IgD-negative memory B cell (primary cell): Measurements from ENCODE around the gene ZRANB1. TPM values are rescaled to one million over a fixed set of nuclear protein-coding genes. Genes with fewer than 3 reads are reported as not detected.

Source experiments
- H3K27ac Mint-ChIP-seq, 3 donors: one replicate each; pipeline ENCODE4 v1.8.0; 2020 to 2022; ENCODE audit warnings: mild to moderate bottlenecking in 3 of 3, mixed read lengths in 3 of 3, moderate library complexity in 1 of 3
- H3K27me3 Mint-ChIP-seq: one replicate; pipeline ENCODE4 v1.8.0; 2021; ENCODE audit warnings: mixed read lengths
- H3K36me3 Mint-ChIP-seq: one replicate; pipeline ENCODE4 v1.8.0; 2020; ENCODE audit warnings: mild to moderate bottlenecking, mixed read lengths
- H3K4me1 Mint-ChIP-seq, 3 donors: one replicate each; pipeline ENCODE4 v1.8.0; 2020 to 2022; ENCODE audit warnings: mixed read lengths in 3 of 3, mild to moderate bottlenecking in 1 of 3
- H3K4me3 Mint-ChIP-seq, 4 donors: one replicate each; pipeline ENCODE4 v1.8.0; 2020 to 2022; ENCODE audit warnings: mild to moderate bottlenecking in 4 of 4, mixed read lengths in 4 of 4, moderate library complexity in 3 of 4
- H3K9me3 Mint-ChIP-seq, 3 donors: one replicate each; pipeline ENCODE4 v1.8.0; 2020 to 2021; ENCODE audit warnings: mixed read lengths in 3 of 3, mild to moderate bottlenecking in 1 of 3
- polyA plus RNA-seq: library from polyadenylated mRNA; unstranded; fragments of 300-500 nt; fragmentation: Illumina TruSeq; gene quantifications from one replicate; pipeline ENCODE4 v1.2.3, GENCODE V29; 2021

ZRANB1 gene
- polyA plus RNA-seq, 1 donor from 2014 or later, result 8.4 TPM

DNA sequence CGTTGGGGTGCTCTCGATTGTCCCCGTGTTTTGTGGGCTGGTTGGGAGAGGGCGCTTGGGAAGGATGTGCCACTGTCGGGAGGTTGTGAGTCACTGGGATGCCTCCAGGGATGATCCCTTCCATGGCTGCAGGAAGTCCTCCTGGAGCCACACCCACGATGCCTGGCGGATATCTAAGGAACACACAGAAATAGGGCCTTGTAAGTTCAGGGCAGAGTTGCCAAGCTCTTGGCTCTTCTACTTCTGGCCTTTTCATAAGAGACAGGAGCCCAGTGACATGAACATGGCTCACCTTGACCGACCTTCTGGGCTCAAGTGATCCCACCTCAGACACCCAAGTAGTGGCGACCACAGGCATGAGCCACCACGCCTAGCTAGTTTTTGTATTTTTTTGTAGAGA lies 47.6 kb downstream of the ZRANB1 start:
- Mint-ChIP-seq H3K4me1 (peaks cover 3 to 12% (median 10%) of the 10 kb centered on the region in 3 donors), H3K27ac (no peak overlapping the region), H3K27me3 (no peaks in the 10 kb centered on the region), H3K9me3 (no peaks in the 10 kb centered on the region), H3K4me3 (no peak overlapping the region), H3K36me3 (peaks cover 9% of the 10 kb centered on the region)

DNA sequence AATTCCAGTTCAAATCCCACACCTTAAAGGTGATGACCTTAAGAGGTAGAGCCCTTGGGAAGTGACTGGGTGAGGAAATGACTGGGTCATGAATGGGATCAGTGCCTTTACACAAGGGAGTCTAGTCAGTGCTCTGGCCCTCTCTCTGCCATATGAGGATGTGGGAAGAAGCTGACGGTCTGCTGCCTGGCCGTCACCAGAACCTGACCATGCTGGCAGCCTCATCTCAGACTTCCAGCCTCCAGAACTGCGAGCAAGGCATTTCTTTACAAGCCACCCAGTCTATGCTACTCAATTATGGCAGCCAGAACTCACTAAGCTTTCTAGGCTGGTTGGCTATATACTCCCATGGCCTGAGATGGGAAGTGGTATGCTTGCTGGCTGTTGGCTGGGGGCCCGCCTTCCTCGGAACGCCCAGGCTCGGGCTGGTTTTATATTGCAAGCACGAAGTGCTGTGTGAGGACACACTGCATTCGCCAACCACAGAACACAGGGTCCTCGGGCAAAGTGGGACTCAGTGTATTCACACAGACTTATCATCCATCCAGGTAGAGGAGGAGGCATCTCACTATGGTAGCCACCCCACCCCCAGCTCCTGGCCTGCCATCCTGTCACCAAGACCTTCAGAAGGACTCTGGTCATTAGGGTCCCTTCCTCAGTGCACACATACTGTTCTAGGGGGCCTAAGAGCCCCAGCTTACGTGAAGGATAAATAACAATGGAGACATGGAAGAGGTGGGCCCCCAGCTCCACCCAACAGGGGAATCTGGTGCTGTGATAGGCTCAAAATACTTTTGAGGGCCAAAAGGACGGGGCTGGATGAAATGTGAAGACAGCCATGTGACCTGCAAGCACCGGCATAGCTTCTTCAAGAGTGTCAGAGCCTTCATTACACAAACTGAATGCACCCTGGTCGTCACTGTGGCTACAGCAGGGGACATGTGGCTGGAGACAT lies 49.0 kb downstream of the ZRANB1 start:
- peaks cover 6% of the 10 kb centered on the region for H3K36me3 Mint-ChIP-seq
- H3K4me3 Mint-ChIP-seq, result no peak overlapping the region
- H3K27ac Mint-ChIP-seq, result no peak overlapping the region
- peaks cover 3 to 12% (median 10%) of the 10 kb centered on the region in 3 donors for H3K4me1 Mint-ChIP-seq
- H3K27me3 Mint-ChIP-seq, result no peaks in the 10 kb centered on the region
- H3K9me3 Mint-ChIP-seq, result no peaks in the 10 kb centered on the region

- peaks cover 3 to 12% (median 10%) of the 10 kb centered on the region in 3 donors for H3K4me1 Mint-ChIP-seq
- no peaks in the 10 kb centered on the region for H3K9me3 Mint-ChIP-seq
- H3K4me3 Mint-ChIP-seq, result no peak overlapping the region
- H3K36me3 Mint-ChIP-seq, result peaks cover 4% of the 10 kb centered on the region
- H3K27me3 Mint-ChIP-seq, result no peaks in the 10 kb centered on the region
- no peak overlapping the region for H3K27ac Mint-ChIP-seq
Observed at GRCh38 chr10:124991835-124992234, 49.9 kb downstream of the ZRANB1 start.

- H3K27ac Mint-ChIP-seq, result no peak overlapping the region
- peaks cover 4 to 12% (median 9%) of the 10 kb centered on the region in 3 donors for H3K4me1 Mint-ChIP-seq
- H3K27me3 Mint-ChIP-seq, result no peaks in the 10 kb centered on the region
- peaks cover 4% of the 10 kb centered on the region for H3K36me3 Mint-ChIP-seq
- no peak overlapping the region for H3K4me3 Mint-ChIP-seq
- H3K9me3 Mint-ChIP-seq, result no peaks in the 10 kb centered on the region
Observed at GRCh38 chr10:124992462-124993344, 50.8 kb downstream of the ZRANB1 start.

DNA sequence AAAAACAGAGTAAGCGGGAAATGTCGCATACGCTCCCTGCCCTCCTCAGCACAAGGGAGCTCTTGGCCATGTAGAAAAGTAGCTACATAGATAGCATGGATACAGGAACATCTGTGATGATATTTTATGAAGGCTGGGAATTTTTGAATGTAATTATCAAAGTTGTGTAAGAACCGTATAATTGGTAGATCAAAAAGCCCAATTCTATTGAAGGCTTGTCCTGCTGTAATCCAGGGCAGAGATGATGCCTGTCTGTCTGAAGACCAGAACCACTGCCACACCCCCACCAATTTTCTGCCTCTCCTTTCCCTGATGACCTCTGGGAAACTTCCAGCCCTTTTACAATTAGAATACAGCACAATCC lies 51.4 kb downstream of the ZRANB1 start:
- Mint-ChIP-seq H3K4me3 (no peak overlapping the region), H3K4me1 (peaks cover 4 to 12% (median 7%) of the 10 kb centered on the region in 3 donors), H3K9me3 (no peaks in the 10 kb centered on the region), H3K27ac (no peak overlapping the region), H3K27me3 (no peaks in the 10 kb centered on the region), H3K36me3 (peaks cover 4% of the 10 kb centered on the region)

DNA sequence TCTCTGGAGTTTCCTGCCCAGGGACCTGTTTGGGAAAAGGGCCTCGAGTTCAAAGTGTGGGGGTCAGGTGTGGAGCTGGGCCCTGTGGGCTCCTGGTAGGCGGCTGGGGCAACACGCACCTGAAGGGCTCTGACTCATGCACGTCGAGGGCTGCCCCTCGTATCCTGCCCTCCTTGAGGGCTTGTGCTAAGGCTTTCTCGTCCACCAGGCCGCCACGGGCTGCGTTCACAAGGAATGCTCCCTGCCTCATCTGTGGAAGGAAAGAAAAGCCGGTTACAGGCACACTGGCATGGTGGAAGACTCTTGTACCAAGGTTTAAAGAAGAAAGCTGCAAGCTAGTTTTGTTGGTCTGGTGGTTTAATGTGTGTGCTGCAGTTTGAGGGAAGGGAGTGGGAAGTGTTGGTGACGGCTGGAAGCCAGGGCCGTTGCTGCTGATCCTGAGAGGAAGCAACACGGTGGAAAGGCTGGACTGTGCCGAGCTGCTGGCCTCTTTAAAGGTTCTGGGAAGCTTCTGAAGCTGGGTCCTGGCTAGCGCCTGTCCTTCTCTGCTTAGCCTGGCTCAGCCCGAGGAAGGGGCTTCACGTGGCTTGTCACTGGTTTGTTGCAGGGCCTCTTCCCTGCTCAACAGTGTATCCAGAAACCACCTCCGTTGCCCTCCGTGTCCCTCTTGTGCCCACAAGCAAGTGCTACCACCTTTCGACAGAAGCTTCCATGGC lies 52.0 kb downstream of the ZRANB1 start:
- H3K4me3 Mint-ChIP-seq, result no peak overlapping the region
- no peaks in the 10 kb centered on the region for H3K27me3 Mint-ChIP-seq
- H3K36me3 Mint-ChIP-seq, result peaks cover 4% of the 10 kb centered on the region
- no peaks in the 10 kb centered on the region for H3K9me3 Mint-ChIP-seq
- H3K27ac Mint-ChIP-seq, result peak overlapping the region; percentile 42 to 50 (median 46)
- peaks cover 2 to 6% (median 3%) of the 10 kb centered on the region in 3 donors for H3K4me1 Mint-ChIP-seq

- Mint-ChIP-seq H3K27ac (peak overlapping the region; percentile 6 to 50 (median 42)), H3K36me3 (peaks cover 4% of the 10 kb centered on the region), H3K4me1 (peaks cover 0 to 1% (median 0%) of the 10 kb centered on the region in 3 donors), H3K9me3 (no peaks in the 10 kb centered on the region), H3K4me3 (no peak overlapping the region), H3K27me3 (no peaks in the 10 kb centered on the region)
Observed at GRCh38 chr10:124994573-124995473, 52.9 kb downstream of the ZRANB1 start.

DNA sequence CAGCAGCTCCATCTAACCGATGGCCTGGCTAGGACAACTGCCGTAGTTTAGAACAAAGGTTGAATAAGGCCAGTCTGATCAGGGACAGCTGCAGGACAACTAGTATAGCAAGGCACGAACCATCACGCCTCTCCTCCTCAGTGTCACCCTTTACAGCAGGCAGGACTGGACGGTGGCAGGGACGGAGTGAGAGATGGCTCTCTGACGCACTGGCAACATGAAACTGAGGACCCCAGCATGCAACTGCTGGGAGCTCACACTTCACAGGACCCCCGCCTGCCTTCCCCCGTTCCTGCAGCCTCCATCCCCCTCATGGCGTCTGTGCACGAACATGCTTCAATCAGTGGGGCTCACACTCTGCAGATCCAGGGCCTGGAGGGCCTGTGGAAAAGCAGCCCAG lies 53.7 kb downstream of the ZRANB1 start:
- Mint-ChIP-seq H3K27me3 (no peaks in the 10 kb centered on the region), H3K4me3 (peak overlapping the region in 1 of 4 donors; percentile 39), H3K36me3 (peaks cover 2% of the 10 kb centered on the region), H3K4me1 (peaks cover 0 to 1% (median 0%) of the 10 kb centered on the region in 3 donors), H3K9me3 (no peaks in the 10 kb centered on the region), H3K27ac (no peak overlapping the region)

DNA sequence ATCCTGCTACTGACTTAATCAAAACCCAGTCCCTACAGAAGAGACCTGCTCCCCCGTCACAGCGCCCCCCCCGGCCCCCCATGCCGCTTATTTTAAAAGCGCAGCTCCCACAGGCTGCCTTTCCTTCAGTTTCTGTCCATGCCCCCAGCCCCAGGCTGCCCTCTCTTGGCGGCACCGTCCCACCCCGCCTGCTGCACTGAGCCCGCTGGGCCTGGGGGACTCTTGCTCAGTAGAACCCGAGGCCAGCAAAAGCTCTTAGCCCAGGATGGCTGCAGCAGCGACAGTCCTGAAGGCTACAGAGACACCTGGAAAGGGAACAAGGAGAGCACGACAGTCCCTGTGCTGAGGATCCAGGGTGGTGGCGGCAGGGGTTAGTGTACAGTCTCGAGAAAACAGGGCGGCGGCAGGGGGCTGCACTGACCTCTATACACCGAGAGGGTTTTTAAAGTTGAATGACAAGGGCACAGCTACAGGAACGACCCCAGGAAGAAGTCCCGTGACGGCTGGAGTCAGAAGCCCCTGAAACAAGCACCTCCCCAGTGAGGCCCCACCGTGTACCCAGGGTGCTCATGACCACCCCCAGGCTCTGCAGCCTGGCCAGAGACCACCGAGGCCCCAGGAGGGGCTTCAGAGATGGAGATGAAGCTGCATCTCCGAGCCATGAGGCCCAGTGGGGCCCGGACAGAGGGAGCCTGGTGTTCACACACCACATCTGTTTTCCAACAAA lies 54.4 kb downstream of the ZRANB1 start:
- Mint-ChIP-seq H3K27me3 (no peaks in the 10 kb centered on the region), H3K4me3 (no peak overlapping the region), H3K4me1 (peaks cover 0 to 1% (median 0%) of the 10 kb centered on the region in 3 donors), H3K36me3 (peaks cover 2% of the 10 kb centered on the region), H3K9me3 (no peaks in the 10 kb centered on the region), H3K27ac (no peak overlapping the region)

- Mint-ChIP-seq H3K27ac (no peak overlapping the region), H3K9me3 (no peaks in the 10 kb centered on the region), H3K4me3 (no peak overlapping the region), H3K36me3 (no peaks in the 10 kb centered on the region), H3K4me1 (peaks cover 0 to 1% (median 0%) of the 10 kb centered on the region in 3 donors), H3K27me3 (no peaks in the 10 kb centered on the region)
Observed at GRCh38 chr10:124996854-124997215, 54.9 kb downstream of the ZRANB1 start.

GRCh38 chr10:124997306-124997705 lies 55.4 kb downstream of the ZRANB1 start:
- Mint-ChIP-seq H3K4me3 (no peak overlapping the region), H3K27ac (peak overlapping the region in 1 of 3 donors; percentile 50), H3K4me1 (peaks cover 0 to 1% (median 0%) of the 10 kb centered on the region in 3 donors), H3K9me3 (no peaks in the 10 kb centered on the region), H3K27me3 (no peaks in the 10 kb centered on the region), H3K36me3 (no peaks in the 10 kb centered on the region)

GRCh38 chr10:124997771-124998623 lies 56.1 kb downstream of the ZRANB1 start:
- no peaks in the 10 kb centered on the region for H3K36me3 Mint-ChIP-seq
- no peaks in the 10 kb centered on the region for H3K9me3 Mint-ChIP-seq
- no peaks in the 10 kb centered on the region for H3K27me3 Mint-ChIP-seq
- peak overlapping the region in 1 of 3 donors; percentile 50 for H3K27ac Mint-ChIP-seq
- H3K4me1 Mint-ChIP-seq, result peaks cover 0 to 1% (median 0%) of the 10 kb centered on the region in 3 donors
- no peak overlapping the region for H3K4me3 Mint-ChIP-seq
